DOHH2 (cell line): ENCODE measurements around the gene PSMB4.

ENCODE experiments used
- EZH2phosphoT487 ChIP-seq: fragments of 200-600 bp; sonication (generic); IDR thresholded peaks from 2 replicates; pipeline ENCODE4 v1.6.1; 2017; ENCODE audit warnings: borderline replicate concordance, mild to moderate bottlenecking, antibody characterized with exemption, low read length, moderate library complexity, mixed read lengths
- TF ChIP-seq, protein P1 (sequence below): fragments of 200-600 bp; sonication (generic); IDR thresholded peaks from one replicate; pipeline ENCODE4 v1.5.1; 2014; ENCODE audit warnings: antibody characterized with exemption, mild to moderate bottlenecking, low read depth, low read length; ENCODE audit not compliant: poor library complexity, severe bottlenecking

- TF ChIP-seq, protein P1, sequence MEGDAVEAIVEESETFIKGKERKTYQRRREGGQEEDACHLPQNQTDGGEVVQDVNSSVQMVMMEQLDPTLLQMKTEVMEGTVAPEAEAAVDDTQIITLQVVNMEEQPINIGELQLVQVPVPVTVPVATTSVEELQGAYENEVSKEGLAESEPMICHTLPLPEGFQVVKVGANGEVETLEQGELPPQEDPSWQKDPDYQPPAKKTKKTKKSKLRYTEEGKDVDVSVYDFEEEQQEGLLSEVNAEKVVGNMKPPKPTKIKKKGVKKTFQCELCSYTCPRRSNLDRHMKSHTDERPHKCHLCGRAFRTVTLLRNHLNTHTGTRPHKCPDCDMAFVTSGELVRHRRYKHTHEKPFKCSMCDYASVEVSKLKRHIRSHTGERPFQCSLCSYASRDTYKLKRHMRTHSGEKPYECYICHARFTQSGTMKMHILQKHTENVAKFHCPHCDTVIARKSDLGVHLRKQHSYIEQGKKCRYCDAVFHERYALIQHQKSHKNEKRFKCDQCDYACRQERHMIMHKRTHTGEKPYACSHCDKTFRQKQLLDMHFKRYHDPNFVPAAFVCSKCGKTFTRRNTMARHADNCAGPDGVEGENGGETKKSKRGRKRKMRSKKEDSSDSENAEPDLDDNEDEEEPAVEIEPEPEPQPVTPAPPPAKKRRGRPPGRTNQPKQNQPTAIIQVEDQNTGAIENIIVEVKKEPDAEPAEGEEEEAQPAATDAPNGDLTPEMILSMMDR, result no peak
- TF ChIP-seq EZH2phosphoT487, result no peak
These were observed 47.2 kb upstream of the PSMB4 start for GRCh38 chr1:151352021-151352718.
